Endothelial cell of umbilical vein (primary cell): ENCODE measurements around the gene CHRND.

ENCODE experiments used
- CTCF ChIP-seq, 2 donors: IDR thresholded peaks; 1 replicate in 1 of 2; 2 replicates in 1 of 2; pipeline ENCODE4 v1.5.1; 2011; ENCODE audit warnings: low read length in 2 of 2, mild to moderate bottlenecking in 2 of 2, moderate library complexity in 2 of 2, control low read depth in 1 of 2, inconsistent platforms in 1 of 2, low read depth in 1 of 2; ENCODE audit not compliant: insufficient read depth in 1 of 2; ENCODE audit errors: extremely low read depth in 1 of 2
- EZH2 ChIP-seq: IDR thresholded peaks from 2 replicates; pipeline ENCODE4 v1.6.1; 2012; ENCODE audit warnings: borderline replicate concordance, low read depth, mild to moderate bottlenecking, moderate library complexity, low read length, inconsistent platforms; ENCODE audit not compliant: severe bottlenecking
- GATA2 ChIP-seq: IDR thresholded peaks from 2 replicates; pipeline ENCODE4 v1.7.0; 2011; ENCODE audit warnings: low read depth, mild to moderate bottlenecking, moderate library complexity, mixed read lengths, low read length; ENCODE audit not compliant: insufficient read length, insufficient read depth
- MYC ChIP-seq: IDR thresholded peaks from one replicate; pipeline ENCODE4 v1.6.1; 2011; ENCODE audit warnings: mild to moderate bottlenecking, low read depth, low read length
- POLR2A ChIP-seq: IDR thresholded peaks from 2 replicates; pipeline ENCODE4 v1.6.1; 2012; ENCODE audit warnings: low read depth, mild to moderate bottlenecking, control low read depth, low read length
- POLR2AphosphoS5 ChIP-seq: IDR thresholded peaks from 2 replicates; pipeline ENCODE4 v1.6.1; 2012; ENCODE audit warnings: low read depth, mild to moderate bottlenecking, control low read depth, low read length, moderate library complexity; ENCODE audit not compliant: insufficient read depth

GRCh38 chr2:232476791-232477190 lies 49.2 kb upstream of the CHRND start:
- no peak for TF ChIP-seq CTCF (IDR thresholded peaks at IDR 0.05; ENCODE audit: extremely low read depth in 1 of 2, insufficient read depth in 1 of 2, low read depth in 1 of 2, low read length in 2 of 2)
- TF ChIP-seq POLR2AphosphoS5, result no peak
- TF ChIP-seq GATA2, result no peak
- TF ChIP-seq POLR2A, result no peak
- TF ChIP-seq EZH2, result no peak
- no peak for TF ChIP-seq MYC
